ENCODE results near the gene NANOS3. TPM values are rescaled to one million over a fixed set of nuclear protein-coding genes. Genes with fewer than 3 reads are reported as not detected.

NANOS3 gene
- total and polyA plus RNA-seq, 7 donors, result 0.16 TPM; not detected in 6

- peaks cover 0 to 3% (median 0%) of the 10 kb centered on the region in 4 donors for H3K4me1 ChIP-seq
- DNase-seq, result no peak
- no peaks in the 10 kb centered on the region for H3K36me3 ChIP-seq
- WGBS, 2 donors, result 16 to 59% methylated on average over 16 of the region's 16 CpGs
- no peaks in the 10 kb centered on the region for H3K27me3 ChIP-seq
- intact Hi-C loops (cut with DNase I), result no loop called here
- H3K27ac ChIP-seq, result no peak overlapping the region
- TF ChIP-seq POLR2A (IDR thresholded peaks at IDR 0.05) (no peak), POLR2AphosphoS5 (IDR thresholded peaks at IDR 0.05) (no peak), CTCF (IDR thresholded peaks at IDR 0.05) (no peak), EP300 (IDR thresholded peaks at IDR 0.05) (no peak)
- H3K9me3 ChIP-seq, result no peaks in the 10 kb centered on the region
- H3K4me3 ChIP-seq, result no peak overlapping the region
Measured at GRCh38 chr19:13887018-13887436, 10.1 kb downstream of the NANOS3 start.

GRCh38 chr19:13887517-13887916 lies 10.6 kb downstream of the NANOS3 start:
- Histone ChIP-seq H3K9me3 (no peaks in the 10 kb centered on the region), H3K27me3 (no peaks in the 10 kb centered on the region), H3K4me1 (no peaks in the 10 kb centered on the region), H3K36me3 (no peaks in the 10 kb centered on the region), H3K4me3 (no peak overlapping the region), H3K27ac (no peak overlapping the region)
- intact Hi-C loops (cut with DNase I), result no loop called here
- no peak for DNase-seq
- WGBS, 2 donors, result 25 to 68% methylated on average over 5 of the region's 5 CpGs
- no peak for TF ChIP-seq POLR2A (IDR thresholded peaks at IDR 0.05)
- no peak for TF ChIP-seq EP300 (IDR thresholded peaks at IDR 0.05)
- TF ChIP-seq POLR2AphosphoS5 (IDR thresholded peaks at IDR 0.05), result no peak
- no peak for TF ChIP-seq CTCF (IDR thresholded peaks at IDR 0.05)

GRCh38 chr19:13888281-13888680 lies 11.3 kb downstream of the NANOS3 start:
- 17 to 69% methylated on average over 16 of the region's 16 CpGs for WGBS, 2 donors
- DNase-seq, result no peak
- intact Hi-C loops (cut with DNase I), result no loop called here

GRCh38 chr19:13890136-13890535 lies 13.2 kb downstream of the NANOS3 start:
- TF ChIP-seq CTCF (IDR thresholded peaks at IDR 0.05) (no peak), EP300 (IDR thresholded peaks at IDR 0.05) (no peak)
- intact Hi-C loops (cut with DNase I), result no loop called here
- Histone ChIP-seq H3K9me3 (no peaks in the 10 kb centered on the region), H3K4me3 (no peak overlapping the region), H3K36me3 (no peaks in the 10 kb centered on the region), H3K27ac (no peak overlapping the region), H3K4me1 (no peaks in the 10 kb centered on the region), H3K27me3 (no peaks in the 10 kb centered on the region)
- 93 to 96% methylated on average over 13 of the region's 13 CpGs for WGBS, 2 donors
- DNase-seq, result no peak

More at GRCh38 chr19:13888281-13888680, 11.3 kb downstream of the NANOS3 start:
- no peak overlapping the region for H3K4me3 ChIP-seq
- no peaks in the 10 kb centered on the region for H3K4me1 ChIP-seq
- H3K36me3 ChIP-seq, result no peaks in the 10 kb centered on the region
- no peaks in the 10 kb centered on the region for H3K9me3 ChIP-seq
- no peaks in the 10 kb centered on the region for H3K27me3 ChIP-seq
- TF ChIP-seq CTCF (IDR thresholded peaks at IDR 0.05) (no peak), POLR2A (IDR thresholded peaks at IDR 0.05) (no peak)
- H3K27ac ChIP-seq, result no peak overlapping the region

- intact Hi-C loops (cut with DNase I), result no loop called here
- WGBS, 2 donors, result 17 to 59% methylated on average over 9 of the region's 9 CpGs
- Histone ChIP-seq H3K4me1 (no peaks in the 10 kb centered on the region), H3K9me3 (no peaks in the 10 kb centered on the region), H3K27me3 (no peaks in the 10 kb centered on the region), H3K36me3 (no peaks in the 10 kb centered on the region), H3K4me3 (no peak overlapping the region), H3K27ac (no peak overlapping the region)
- no peak for DNase-seq
- TF ChIP-seq POLR2A (IDR thresholded peaks at IDR 0.05) (no peak), CTCF (IDR thresholded peaks at IDR 0.05) (no peak), EP300 (IDR thresholded peaks at IDR 0.05) (no peak), POLR2AphosphoS5 (IDR thresholded peaks at IDR 0.05) (no peak)
Measured at GRCh38 chr19:13892870-13893269, 15.9 kb downstream of the NANOS3 start.

Measured in sigmoid colon (tissue), 7 donors.